Lung (tissue), 12 donors: Measurements from ENCODE around the gene KCNN2. TPM values are rescaled to one million over a fixed set of nuclear protein-coding genes. Genes with fewer than 3 reads are reported as not detected.

ENCODE experiments used
- ATAC-seq: fragments of 200-7000 bp; cut with Tn5 transposase; one replicate; pipeline ENCODE4 v1.9.1; 2020; ENCODE audit warnings: moderate number of reproducible peaks; ENCODE audit not compliant: insufficient read depth, low FRiP score
- DNase-seq, 3 donors: peaks; one replicate each; pipeline ENCODE4 v3.0.0-alpha.2; 2013 to 2017
- H3K27ac ChIP-seq, 2 donors: one replicate each; pipeline ENCODE4 v1.5.1; 2013; ENCODE audit warnings: mild to moderate bottlenecking in 2 of 2, moderate library complexity in 2 of 2, control low read depth in 1 of 2, inconsistent platforms in 1 of 2, low read depth in 1 of 2, low read length in 1 of 2
- H3K27me3 ChIP-seq, 3 donors: one replicate each; pipeline ENCODE4 v1.5.1; 2013; ENCODE audit warnings: low read length in 2 of 3; ENCODE audit not compliant: control insufficient read depth in 3 of 3, insufficient read depth in 3 of 3
- H3K36me3 ChIP-seq, 4 donors: one replicate each; pipeline ENCODE4 v1.5.1; 2013; ENCODE audit warnings: low read length in 4 of 4, mild to moderate bottlenecking in 1 of 4, moderate library complexity in 1 of 4; ENCODE audit not compliant: control insufficient read depth in 4 of 4, insufficient read depth in 4 of 4
- H3K4me1 ChIP-seq, 5 donors: one replicate each; pipeline ENCODE4 v1.5.1; 2013; ENCODE audit warnings: low read length in 5 of 5, mild to moderate bottlenecking in 2 of 5, moderate library complexity in 1 of 5; ENCODE audit not compliant: control insufficient read depth in 5 of 5, insufficient read depth in 5 of 5
- H3K4me3 ChIP-seq: one replicate; pipeline ENCODE4 v1.5.1; 2013; ENCODE audit warnings: mild to moderate bottlenecking, control low read depth, moderate library complexity
- H3K9ac ChIP-seq, 2 donors: one replicate each; pipeline ENCODE4 v1.5.1; 2013; ENCODE audit warnings: low read length in 2 of 2, control low read depth in 1 of 2; ENCODE audit not compliant: insufficient read depth in 1 of 2
- H3K9me3 ChIP-seq, 4 donors: one replicate each; pipeline ENCODE4 v1.5.1; 2013; ENCODE audit warnings: low read length in 3 of 4, mild to moderate bottlenecking in 1 of 4, moderate library complexity in 1 of 4; ENCODE audit not compliant: control insufficient read depth in 4 of 4, insufficient read depth in 3 of 4
- CTCF ChIP-seq: IDR thresholded peaks from 2 replicates; pipeline ENCODE4 v1.5.1; 2012; ENCODE audit warnings: mild to moderate bottlenecking; ENCODE audit errors: control extremely low read depth, extremely low read depth
- WGBS, 2 donors: extraction: QIAGEN DNeasy Blood & Tissue Kit; methylation state at CpG; one replicate each; pipeline ENCODE4 v1.1.7; 2013; 5-methylcytosine and 5-hydroxymethylcytosine counted together
- polyA plus RNA-seq, 2 donors: library from polyadenylated mRNA; stranded (reverse); fragments of 200-250 nt; gene quantifications; one replicate each; pipeline ENCODE4 v1.2.1, GENCODE V29; 2013
- total RNA-seq, 2 donors: library from RNA; depleted of rRNA in 1 of 2; stranded (reverse); fragments of >200 nt in 1 of 2; gene quantifications; one replicate each; pipeline ENCODE4 v1.2.1, GENCODE V29; 2014 to 2021
- donor health status: control.
- donor health status: control.
- donor health status: Bipolar disorder and iron deficiency.
- donor health status: healthy.
- donor health status: DM: yes; HTN: yes; CAD: no.

The KCNN2 gene
- total and polyA plus RNA-seq, 4 donors = 0.74 to 4.9 (median 2.4) TPM

- Histone ChIP-seq H3K9me3 (peaks cover 0 to 2% (median 0%) of the 10 kb centered on the region in 4 donors), H3K9ac (no peak overlapping the region), H3K36me3 (no peaks in the 10 kb centered on the region), H3K4me3 (no peak overlapping the region), H3K27me3 (peaks cover 3 to 22% (median 11%) of the 10 kb centered on the region in 3 donors), H3K27ac (no peak overlapping the region), H3K4me1 (peaks cover 0 to 9% (median 4%) of the 10 kb centered on the region in 5 donors)
- no peak for TF ChIP-seq CTCF
- DNase-seq (peak in 1 of 3 donors; percentile 41), ATAC-seq (no peak)
- 61 to 69% methylated on average over 2 of the region's 2 CpGs for WGBS, 2 donors
These were observed 5.2 kb downstream of the KCNN2 start for GRCh38 chr5:114367029-114367428.

GRCh38 chr5:114369680-114370417 is 8.0 kb downstream of the KCNN2 start:
- 64 to 65% methylated on average over 7 of the region's 7 CpGs for WGBS, 2 donors
- H3K36me3 ChIP-seq = no peaks in the 10 kb centered on the region
- no peak overlapping the region for H3K4me3 ChIP-seq
- no peak for TF ChIP-seq CTCF
- no peak overlapping the region for H3K27ac ChIP-seq
- DNase-seq (no peak), ATAC-seq (no peak)
- H3K9me3 ChIP-seq = no peaks in the 10 kb centered on the region
- no peak overlapping the region for H3K9ac ChIP-seq
- peaks cover 0 to 7% (median 0%) of the 10 kb centered on the region in 3 donors for H3K27me3 ChIP-seq
- H3K4me1 ChIP-seq = peaks cover 0 to 4% (median 0%) of the 10 kb centered on the region in 5 donors

GRCh38 chr5:114377050-114377844 is 15.4 kb downstream of the KCNN2 start:
- Histone ChIP-seq H3K4me3 (peak overlapping the region; percentile 9), H3K27me3 (no peaks in the 10 kb centered on the region), H3K27ac (no peak overlapping the region), H3K9me3 (no peaks in the 10 kb centered on the region), H3K36me3 (no peaks in the 10 kb centered on the region), H3K4me1 (no peaks in the 10 kb centered on the region), H3K9ac (no peak overlapping the region)
- ATAC-seq = no peak
- DNase-seq = no peak
- WGBS, 2 donors = 75 to 83% methylated on average over 7 of the region's 7 CpGs
- no peak for TF ChIP-seq CTCF
